Kidney epithelial cell (primary cell): ENCODE data around the gene MNT. TPM values are rescaled to one million over a fixed set of nuclear protein-coding genes. Genes with fewer than 3 reads are reported as not detected.
A peak's percentile ranks its signal among the peaks of the same experiment; 100 is the strongest.

Experiments used
- DNase-seq: peaks from one replicate; pipeline ENCODE4 v3.0.0-alpha.2; 2010; ENCODE audit warnings: low read depth
- H3K27me3 ChIP-seq: 2 replicates; pipeline ENCODE4 v1.6.0; 2011; ENCODE audit warnings: low read length; ENCODE audit not compliant: control insufficient read depth, insufficient read depth
- H3K36me3 ChIP-seq: 2 replicates; pipeline ENCODE4 v1.5.1; 2011; ENCODE audit warnings: low read length; ENCODE audit not compliant: control insufficient read depth, insufficient read depth
- H3K4me3 ChIP-seq: 2 replicates; pipeline ENCODE4 v1.5.1; 2011; ENCODE audit warnings: low read depth, mild to moderate bottlenecking, control low read depth, low read length
- CTCF ChIP-seq: IDR thresholded peaks from 2 replicates; pipeline ENCODE4 v1.5.1; 2011; ENCODE audit warnings: mild to moderate bottlenecking, moderate library complexity, low read length, control low read depth, inconsistent platforms; ENCODE audit not compliant: insufficient read depth, poor library complexity, severe bottlenecking
- total RNA-seq: library from RNA; depleted of rRNA; stranded (reverse); fragments of >200 nt; gene quantifications from 2 replicates; pipeline ENCODE4 v1.2.3, GENCODE V29; 2015

MNT gene
- total RNA-seq, 1 donor from 2014 or later = 8.7 TPM

- Histone ChIP-seq H3K4me3 (peak overlapping the region; percentile 69), H3K36me3 (peaks cover 1% of the 10 kb centered on the region)
- no peak for TF ChIP-seq CTCF
Measured at GRCh38 chr17:2393174-2393953, 7.5 kb downstream of the MNT start.

GRCh38 chr17:2392252-2393173, 8.3 kb downstream of the MNT start:
- no peak for DNase-seq
- H3K36me3 ChIP-seq = peaks cover 1% of the 10 kb centered on the region
- no peak for TF ChIP-seq CTCF
- H3K27me3 ChIP-seq = no peaks in the 10 kb centered on the region
- H3K4me3 ChIP-seq = peak overlapping the region; percentile 69

More at GRCh38 chr17:2393174-2393953, 7.5 kb downstream of the MNT start:
- DNase-seq = no peak
- H3K27me3 ChIP-seq = no peaks in the 10 kb centered on the region

GRCh38 chr17:2391597-2392251, 9.1 kb downstream of the MNT start:
- no peak for DNase-seq
- peaks cover 1% of the 10 kb centered on the region for H3K36me3 ChIP-seq
- TF ChIP-seq CTCF = no peak
- no peak overlapping the region for H3K4me3 ChIP-seq
- H3K27me3 ChIP-seq = no peaks in the 10 kb centered on the region

- Histone ChIP-seq H3K27me3 (no peaks in the 10 kb centered on the region), H3K4me3 (no peak overlapping the region), H3K36me3 (peaks cover 4% of the 10 kb centered on the region)
- TF ChIP-seq CTCF = no peak
- DNase-seq = no peak
Measured at GRCh38 chr17:2390199-2390836, 10.5 kb downstream of the MNT start.

- no peak for DNase-seq
- Histone ChIP-seq H3K27me3 (no peaks in the 10 kb centered on the region), H3K36me3 (peaks cover 4% of the 10 kb centered on the region), H3K4me3 (no peak overlapping the region)
- TF ChIP-seq CTCF = no peak
Measured at GRCh38 chr17:2388683-2389055, 12.2 kb downstream of the MNT start.
